CD4-positive, alpha-beta T cell treated with Interleukin-2 at 100 ng/mL for 4 hours (primary cell): ENCODE results near the gene MYL12B.
"Not testable (repeated sequence)": the region's sequence is repeated elsewhere in the genome, so short reads cannot be mapped to it uniquely, and the experiment has no call there.

Source experiments
- DNase-seq: peaks from one replicate; pipeline ENCODE4 v3.0.0-alpha.2; 2020; ENCODE audit warnings: low spot score

The MYL12B gene

GRCh38 chr18:3297025-3297984 is 35.4 kb downstream of the MYL12B start:
- peak; percentile 97 for DNase-seq

GRCh38 chr18:3304832-3305231 is 42.9 kb downstream of the MYL12B start:
- DNase-seq, result no peak

GRCh38 chr18:3305354-3305762 is 43.4 kb downstream of the MYL12B start:
- DNase-seq, result peak; percentile 67

GRCh38 chr18:3305933-3306332 is 44.0 kb downstream of the MYL12B start:
- no peak for DNase-seq

GRCh38 chr18:3306391-3306790 is 44.5 kb downstream of the MYL12B start:
- DNase-seq, result no peak

GRCh38 chr18:3313685-3314084 is 51.8 kb downstream of the MYL12B start:
- no peak for DNase-seq

- DNase-seq, result not testable (repeated sequence)
Observed at GRCh38 chr18:3315344-3315743, 53.4 kb downstream of the MYL12B start.

GRCh38 chr18:3319399-3319798 is 57.5 kb downstream of the MYL12B start:
- no peak for DNase-seq

- no peak for DNase-seq
Observed at GRCh38 chr18:3319894-3320454, 58.0 kb downstream of the MYL12B start.

- no peak for DNase-seq
Observed at GRCh38 chr18:3321133-3321812, 59.3 kb downstream of the MYL12B start.

- no peak for DNase-seq
Observed at GRCh38 chr18:3323900-3324299, 62.0 kb downstream of the MYL12B start.
